Measurements from ENCODE around the gene P2RX7. TPM values are rescaled to one million over a fixed set of nuclear protein-coding genes. Genes with fewer than 3 reads are reported as not detected.
A peak's percentile ranks its signal among the peaks of the same experiment; 100 is the strongest.
"Not testable (repeated sequence)": the region's sequence is repeated elsewhere in the genome, so short reads cannot be mapped to it uniquely, and the experiment has no call there.

Gene P2RX7
- total and polyA plus RNA-seq, 9 donors: 4.7 to 10.8 (median 6.9) TPM

DNA sequence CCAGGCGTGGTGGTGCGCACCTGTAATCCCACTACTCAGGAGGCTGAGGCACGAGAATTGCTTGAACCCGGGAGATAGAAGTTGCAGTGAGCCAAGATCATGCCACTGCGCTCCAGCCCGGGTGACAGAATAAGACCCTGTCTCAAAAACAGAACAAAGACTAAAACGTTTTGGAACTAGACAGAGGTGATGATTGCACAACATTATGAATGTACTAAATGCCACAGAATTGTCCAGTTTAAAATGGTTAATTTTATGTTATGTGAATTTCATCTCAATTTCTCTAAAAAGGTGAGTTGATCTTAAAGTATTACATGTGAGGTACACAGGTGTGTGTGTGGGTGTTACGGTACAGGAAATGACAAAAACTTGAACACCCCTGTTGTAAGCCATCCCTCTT is 93.7 kb downstream of the P2RX7 start:
- no peak for DNase-seq
- H3K9me3 ChIP-seq: no peaks in the 10 kb centered on the region
- no peaks in the 10 kb centered on the region for H3K36me3 ChIP-seq
- no peak overlapping the region for H3K27ac ChIP-seq
- TF ChIP-seq EP300 (IDR thresholded peaks at IDR 0.05): no peak
- TF ChIP-seq, protein P1, sequence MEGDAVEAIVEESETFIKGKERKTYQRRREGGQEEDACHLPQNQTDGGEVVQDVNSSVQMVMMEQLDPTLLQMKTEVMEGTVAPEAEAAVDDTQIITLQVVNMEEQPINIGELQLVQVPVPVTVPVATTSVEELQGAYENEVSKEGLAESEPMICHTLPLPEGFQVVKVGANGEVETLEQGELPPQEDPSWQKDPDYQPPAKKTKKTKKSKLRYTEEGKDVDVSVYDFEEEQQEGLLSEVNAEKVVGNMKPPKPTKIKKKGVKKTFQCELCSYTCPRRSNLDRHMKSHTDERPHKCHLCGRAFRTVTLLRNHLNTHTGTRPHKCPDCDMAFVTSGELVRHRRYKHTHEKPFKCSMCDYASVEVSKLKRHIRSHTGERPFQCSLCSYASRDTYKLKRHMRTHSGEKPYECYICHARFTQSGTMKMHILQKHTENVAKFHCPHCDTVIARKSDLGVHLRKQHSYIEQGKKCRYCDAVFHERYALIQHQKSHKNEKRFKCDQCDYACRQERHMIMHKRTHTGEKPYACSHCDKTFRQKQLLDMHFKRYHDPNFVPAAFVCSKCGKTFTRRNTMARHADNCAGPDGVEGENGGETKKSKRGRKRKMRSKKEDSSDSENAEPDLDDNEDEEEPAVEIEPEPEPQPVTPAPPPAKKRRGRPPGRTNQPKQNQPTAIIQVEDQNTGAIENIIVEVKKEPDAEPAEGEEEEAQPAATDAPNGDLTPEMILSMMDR (IDR thresholded peaks at IDR 0.05): no peak
- no peak for TF ChIP-seq POLR2A (IDR thresholded peaks at IDR 0.05)
- 88 to 93% (median 92%) methylated on average over 8 of the region's 8 CpGs for WGBS, 3 donors
- no peak overlapping the region for H3K4me3 ChIP-seq
- H3K27me3 ChIP-seq: no peaks in the 10 kb centered on the region
- H3K4me1 ChIP-seq (ENCODE audit: insufficient read depth): peaks cover 2% of the 10 kb centered on the region
- intact Hi-C loops (cut with DNase I): loop anchor here in 2 of 4 donors (10.0 kb wide), 3 partner anchors 52 to 112 kb away; partner anchors contain the start of gene P2RX7 (in 1 of the 2)

DNA sequence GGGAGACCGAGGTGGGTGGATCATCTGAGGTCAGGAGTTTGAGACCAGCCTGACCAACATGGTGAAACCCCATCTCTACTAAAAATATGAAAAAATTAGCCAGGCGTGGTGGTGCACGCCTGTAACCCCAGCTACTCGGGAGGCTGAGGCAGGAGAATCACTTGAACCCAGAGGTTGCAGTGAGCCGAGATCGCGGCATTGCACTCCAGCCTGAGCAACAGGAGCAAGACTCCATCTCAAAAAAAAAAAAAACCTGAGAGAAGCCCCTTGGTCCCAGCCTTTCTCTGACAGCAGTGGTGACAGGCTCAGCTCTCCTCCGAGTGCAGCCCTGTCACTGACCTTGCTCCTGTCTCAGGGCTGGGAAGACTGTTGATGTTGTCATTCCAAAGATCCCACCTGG is 94.2 kb downstream of the P2RX7 start:
- not testable (repeated sequence) for H3K36me3 ChIP-seq; H3K27ac ChIP-seq; H3K4me3 ChIP-seq; H3K9me3 ChIP-seq; DNase-seq; H3K27me3 ChIP-seq; H3K4me1 ChIP-seq (ENCODE audit: insufficient read depth)
- 91 to 96% (median 94%) methylated on average over 8 of the region's 8 CpGs for WGBS, 3 donors
- intact Hi-C loops (cut with DNase I): loop anchor here in 2 of 4 donors (10.0 kb wide), 3 partner anchors 52 to 112 kb away; partner anchors contain the start of gene P2RX7 (in 1 of the 2)

DNA sequence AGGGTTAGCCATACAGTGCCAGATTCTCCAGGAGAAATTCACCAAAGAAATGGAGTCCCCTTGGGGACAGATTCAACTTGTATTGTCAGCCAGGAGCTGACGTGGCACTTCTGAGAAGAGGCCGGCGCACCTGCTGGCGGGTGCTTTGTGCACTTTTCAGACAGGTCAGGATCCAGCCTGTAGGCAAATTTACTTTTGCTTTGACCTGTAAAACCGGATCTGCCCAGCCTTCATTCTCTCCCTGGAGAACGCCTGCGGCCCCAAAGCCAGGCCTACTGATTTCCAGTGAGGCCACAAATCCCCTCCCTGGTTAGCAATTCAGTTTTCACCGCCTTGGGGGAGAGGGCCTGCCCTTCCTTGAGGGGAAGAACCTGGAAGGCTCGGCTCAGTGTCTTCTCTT is 94.6 kb downstream of the P2RX7 start:
- Histone ChIP-seq H3K36me3 (no peaks in the 10 kb centered on the region), H3K9me3 (no peaks in the 10 kb centered on the region), H3K27me3 (no peaks in the 10 kb centered on the region), H3K27ac (no peak overlapping the region), H3K4me3 (no peak overlapping the region), H3K4me1 (ENCODE audit: insufficient read depth) (peaks cover 2% of the 10 kb centered on the region)
- 83 to 89% (median 83%) methylated on average over 9 of the region's 9 CpGs for WGBS, 3 donors
- DNase-seq: no peak
- TF ChIP-seq, protein P1 (IDR thresholded peaks at IDR 0.05): no peak
- TF ChIP-seq POLR2A (IDR thresholded peaks at IDR 0.05): no peak
- TF ChIP-seq EP300 (IDR thresholded peaks at IDR 0.05): no peak
- intact Hi-C loops (cut with DNase I): loop anchor here in 2 of 4 donors (10.0 kb wide), 3 partner anchors 52 to 112 kb away; partner anchors contain the start of gene P2RX7 (in 1 of the 2)

DNA sequence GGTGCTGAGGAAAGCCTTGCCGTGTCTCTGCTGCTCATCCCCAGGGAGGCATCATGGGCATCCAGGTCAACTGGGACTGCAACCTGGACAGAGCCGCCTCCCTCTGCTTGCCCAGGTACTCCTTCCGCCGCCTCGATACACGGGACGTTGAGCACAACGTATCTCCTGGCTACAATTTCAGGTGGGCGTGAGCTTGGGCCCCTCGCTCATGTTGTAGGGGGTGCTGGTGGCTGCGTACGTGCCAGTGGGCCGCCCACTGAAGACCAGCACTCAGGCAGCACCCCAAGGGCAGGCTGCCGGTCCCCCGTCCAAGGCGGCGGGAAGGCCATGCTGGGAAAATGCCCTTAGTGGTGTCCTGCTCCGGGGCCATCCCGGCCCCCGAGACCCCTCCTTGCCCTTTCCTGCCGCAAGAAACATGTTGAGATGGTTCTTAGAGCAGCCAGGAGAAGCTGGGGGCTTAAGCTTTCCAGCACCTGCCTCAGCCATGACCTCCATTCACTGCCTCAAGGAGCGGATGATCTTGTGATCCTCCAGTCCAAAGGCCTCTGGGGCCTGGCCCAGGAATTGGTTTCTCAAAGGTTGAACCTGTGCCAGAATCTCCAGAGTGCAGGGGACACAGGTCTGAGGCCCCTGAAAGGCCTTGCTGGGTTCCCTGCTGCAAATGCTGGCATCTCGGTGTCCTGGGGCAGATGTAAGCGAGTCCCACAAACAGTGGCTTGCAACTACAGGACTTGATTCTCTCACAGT is 96.4 kb downstream of the P2RX7 start:
- intact Hi-C loops (cut with DNase I): loop anchor here in 2 of 4 donors (10.0 kb wide), 3 partner anchors 54 to 114 kb away; partner anchors contain the start of gene P2RX7 (in 1 of the 2)
- H3K9me3 ChIP-seq: no peaks in the 10 kb centered on the region
- H3K27ac ChIP-seq: no peak overlapping the region
- peaks cover 2% of the 10 kb centered on the region for H3K4me1 ChIP-seq (ENCODE audit: insufficient read depth)
- DNase-seq: no peak
- WGBS, 3 donors: 95% methylated on average over 22 to 24 of the region's 24 CpGs
- H3K27me3 ChIP-seq: no peaks in the 10 kb centered on the region
- H3K36me3 ChIP-seq: no peaks in the 10 kb centered on the region
- no peak overlapping the region for H3K4me3 ChIP-seq
- TF ChIP-seq EP300 (IDR thresholded peaks at IDR 0.05): no peak

DNA sequence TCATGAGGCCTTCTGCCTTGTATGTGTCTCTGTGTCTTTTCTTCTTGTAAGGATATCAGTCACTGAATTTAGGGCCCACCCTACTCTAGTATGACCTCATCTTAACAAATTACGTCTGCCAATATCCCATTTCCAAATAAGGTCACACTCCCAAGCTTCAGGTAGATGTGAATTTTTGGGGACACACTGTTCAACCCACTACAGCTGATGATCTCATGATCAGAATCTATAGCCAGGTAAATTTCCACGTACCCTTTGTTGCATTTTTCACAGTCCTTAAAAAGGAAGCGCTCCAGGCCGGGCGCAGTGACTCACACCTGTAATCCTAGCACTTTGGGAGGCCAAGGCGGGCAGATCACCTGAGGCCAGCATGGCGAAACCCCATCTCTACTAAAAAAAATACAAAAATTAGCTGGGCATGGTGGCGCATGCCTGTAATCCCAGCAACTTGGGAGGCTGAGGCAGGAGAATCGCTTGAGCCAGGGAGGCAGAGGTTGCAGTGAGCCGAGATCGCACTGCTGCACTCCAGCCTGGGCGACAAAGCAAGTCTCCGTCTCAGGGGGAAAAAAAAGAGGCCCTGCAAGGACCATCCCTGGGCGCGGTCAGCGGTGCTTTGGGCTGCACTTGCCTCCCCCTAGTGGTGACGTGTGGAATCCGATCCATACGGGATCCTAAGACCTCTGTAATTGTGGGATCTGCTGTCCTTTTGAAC is 97.3 kb downstream of the P2RX7 start:
- 41 to 46% (median 43%) methylated on average over 19 of the region's 19 CpGs for WGBS, 3 donors
- DNase-seq: peak; percentile 76 to 84 (median 81)
- intact Hi-C loops (cut with DNase I): loop anchor here in 2 of 4 donors (5.0 to 10.0 kb wide), 4 partner anchors 55 to 133 kb away; partner anchors contain the start of gene P2RX7 (in 1 of the 2)

More for the DNA sequence above, 97.3 kb downstream of the P2RX7 start:
- H3K4me1 ChIP-seq (ENCODE audit: insufficient read depth); H3K4me3 ChIP-seq; H3K27ac ChIP-seq; H3K36me3 ChIP-seq; H3K9me3 ChIP-seq; H3K27me3 ChIP-seq: not testable (repeated sequence)
- TF ChIP-seq, protein P1 (IDR thresholded peaks at IDR 0.05): peak; percentile 72 to 86 (median 80)

All from ovary (tissue), 9 donors.